Measurements from ENCODE around the gene GPR15.

Gene GPR15

DNA sequence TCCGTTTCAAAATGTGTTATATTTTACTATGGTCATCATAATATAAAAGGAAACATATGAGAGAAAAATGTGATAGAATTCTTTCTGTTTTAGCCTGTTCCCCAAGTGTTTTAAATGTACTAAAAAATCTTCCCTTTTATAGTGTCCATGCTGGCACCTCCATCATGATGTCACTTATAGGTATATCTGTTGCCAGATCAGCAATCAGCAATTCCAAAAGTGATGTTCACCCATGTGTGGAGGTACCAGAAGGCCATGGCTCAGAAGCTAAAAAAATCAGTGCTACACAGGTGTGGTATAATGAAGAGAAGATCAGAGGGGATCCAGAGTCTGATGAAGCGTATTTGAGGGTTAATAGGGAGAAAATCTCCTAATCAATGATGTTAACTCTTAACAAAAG lies 1.1 kb upstream of the GPR15 start:
- DNase-seq (ENCODE audit: low read depth): no peak

DNA sequence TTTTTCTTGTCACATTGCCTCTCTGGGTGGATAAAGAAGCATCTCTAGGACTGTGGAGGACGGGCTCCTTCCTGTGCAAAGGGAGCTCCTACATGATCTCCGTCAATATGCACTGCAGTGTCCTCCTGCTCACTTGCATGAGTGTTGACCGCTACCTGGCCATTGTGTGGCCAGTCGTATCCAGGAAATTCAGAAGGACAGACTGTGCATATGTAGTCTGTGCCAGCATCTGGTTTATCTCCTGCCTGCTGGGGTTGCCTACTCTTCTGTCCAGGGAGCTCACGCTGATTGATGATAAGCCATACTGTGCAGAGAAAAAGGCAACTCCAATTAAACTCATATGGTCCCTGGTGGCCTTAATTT lies 478 bp downstream of the GPR15 start:
- DNase-seq (ENCODE audit: low read depth): no peak

DNA sequence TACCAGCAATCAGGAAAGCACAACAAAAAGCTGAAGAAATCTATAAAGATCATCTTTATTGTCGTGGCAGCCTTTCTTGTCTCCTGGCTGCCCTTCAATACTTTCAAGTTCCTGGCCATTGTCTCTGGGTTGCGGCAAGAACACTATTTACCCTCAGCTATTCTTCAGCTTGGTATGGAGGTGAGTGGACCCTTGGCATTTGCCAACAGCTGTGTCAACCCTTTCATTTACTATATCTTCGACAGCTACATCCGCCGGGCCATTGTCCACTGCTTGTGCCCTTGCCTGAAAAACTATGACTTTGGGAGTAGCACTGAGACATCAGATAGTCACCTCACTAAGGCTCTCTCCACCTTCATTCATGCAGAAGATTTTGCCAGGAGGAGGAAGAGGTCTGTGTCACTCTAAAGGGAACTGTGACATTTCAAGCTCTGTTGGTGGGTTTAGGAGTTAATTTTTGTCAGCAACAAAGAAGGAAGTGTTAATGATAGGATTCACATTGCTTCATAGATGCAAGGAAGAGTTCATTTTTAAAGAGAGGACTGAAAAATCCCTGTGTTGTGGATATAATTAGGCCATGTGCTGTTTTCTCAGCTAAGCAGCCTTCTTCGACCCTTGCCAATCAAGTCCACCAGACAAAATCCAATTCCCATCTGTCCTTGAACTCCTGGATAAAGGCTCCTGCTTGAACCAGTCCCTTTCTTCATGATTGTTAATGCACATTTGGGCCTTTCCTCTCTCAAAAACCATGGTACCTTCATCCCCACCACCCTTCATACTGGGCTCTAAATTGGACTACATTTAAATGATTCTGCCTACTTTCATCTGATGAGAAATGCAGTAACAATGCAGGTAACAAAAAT lies 1.2 kb downstream of the GPR15 start:
- no peak for DNase-seq (ENCODE audit: low read depth)

DNA sequence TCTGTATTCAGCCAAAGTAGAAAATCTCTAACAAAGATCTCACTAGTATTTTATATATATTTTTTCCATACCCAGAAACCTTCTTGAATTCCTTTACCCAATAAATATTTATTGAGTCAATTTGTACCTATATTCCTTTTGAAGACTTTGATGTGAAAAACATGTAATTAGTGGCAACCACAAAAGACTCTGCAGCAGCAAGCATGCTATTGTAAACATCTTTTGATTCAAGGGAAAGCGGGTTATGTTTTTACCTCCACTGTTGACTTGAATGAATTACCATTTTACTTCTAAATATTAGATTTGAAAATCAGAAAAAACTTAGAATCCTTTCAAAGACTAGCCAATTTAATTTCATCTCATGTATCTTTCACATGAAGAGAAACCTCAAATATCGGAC lies 2.4 kb downstream of the GPR15 start:
- DNase-seq (ENCODE audit: low read depth): no peak

GRCh38 chr3:98534734-98535133 lies 3.0 kb downstream of the GPR15 start:
- no peak for DNase-seq (ENCODE audit: low read depth)

DNA sequence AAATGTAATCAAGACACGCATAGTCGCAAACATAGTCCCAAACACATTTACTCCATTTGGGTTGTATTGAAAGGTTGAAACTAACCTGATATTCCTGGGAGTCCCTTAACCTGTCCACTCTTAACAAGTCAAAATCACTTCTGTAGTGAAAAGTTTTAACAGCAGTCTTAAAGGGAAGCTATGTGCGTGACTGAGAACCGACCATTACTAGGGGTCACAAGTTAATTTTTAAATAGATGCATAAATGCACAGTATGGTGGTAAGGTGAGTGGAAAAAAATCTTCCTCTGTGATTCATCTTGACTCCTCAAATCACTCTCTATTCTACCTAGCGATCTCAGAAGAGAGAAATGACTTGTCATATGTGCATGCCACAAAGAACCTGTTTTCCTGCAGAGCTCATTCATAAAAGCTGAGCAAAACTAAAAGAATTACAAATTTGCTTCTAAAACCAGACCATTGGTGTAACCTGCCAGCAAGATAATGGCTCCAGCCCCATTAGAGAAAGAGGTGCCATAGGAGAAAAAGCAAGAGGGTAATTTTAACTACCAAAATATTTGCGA lies 4.8 kb downstream of the GPR15 start:
- DNase-seq (ENCODE audit: low read depth): no peak

DNA sequence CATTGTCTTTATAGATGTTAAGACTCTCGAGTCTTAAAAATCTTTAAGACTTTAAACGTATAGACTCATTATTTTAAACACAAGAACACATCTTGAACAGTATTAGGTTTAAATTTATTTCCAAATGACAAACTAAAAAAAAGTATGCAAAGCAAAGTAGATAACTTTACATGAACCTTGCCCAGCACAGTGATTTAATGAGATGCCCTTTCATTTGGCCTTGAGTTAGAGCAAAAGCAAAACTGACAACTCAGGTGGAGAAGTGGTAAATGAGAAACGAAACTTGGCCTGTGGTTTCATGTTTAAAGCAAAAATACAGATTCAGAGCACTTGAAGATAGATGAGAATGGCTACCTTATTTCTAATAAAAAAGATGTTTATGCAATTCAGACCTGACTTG lies 8.6 kb downstream of the GPR15 start:
- no peak for DNase-seq (ENCODE audit: low read depth)

DNA sequence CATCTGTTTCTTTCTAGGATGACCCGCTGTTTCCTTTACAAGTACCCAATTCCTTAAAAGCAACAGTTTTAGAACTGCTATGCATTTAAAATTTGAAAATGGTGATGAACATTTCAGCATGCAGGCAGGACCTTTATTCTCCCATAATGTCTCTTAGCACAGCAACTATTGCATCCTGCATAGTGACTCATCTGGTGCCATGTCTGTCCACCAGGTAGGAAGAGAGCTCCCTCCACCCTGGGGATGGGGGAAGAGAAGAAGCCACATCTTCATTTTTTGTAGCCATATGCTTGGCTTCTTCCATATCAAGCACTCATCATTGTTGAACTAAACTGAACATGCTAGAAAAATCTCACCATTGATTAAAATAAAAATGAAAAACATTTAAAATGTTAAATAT lies 9.9 kb downstream of the GPR15 start:
- no peak for DNase-seq (ENCODE audit: low read depth)

- DNase-seq (ENCODE audit: low read depth): no peak
These were observed 10.8 kb downstream of the GPR15 start for GRCh38 chr3:98542623-98543022.

GRCh38 chr3:98545940-98546339 lies 14.2 kb downstream of the GPR15 start:
- no peak for DNase-seq (ENCODE audit: low read depth)

DNA sequence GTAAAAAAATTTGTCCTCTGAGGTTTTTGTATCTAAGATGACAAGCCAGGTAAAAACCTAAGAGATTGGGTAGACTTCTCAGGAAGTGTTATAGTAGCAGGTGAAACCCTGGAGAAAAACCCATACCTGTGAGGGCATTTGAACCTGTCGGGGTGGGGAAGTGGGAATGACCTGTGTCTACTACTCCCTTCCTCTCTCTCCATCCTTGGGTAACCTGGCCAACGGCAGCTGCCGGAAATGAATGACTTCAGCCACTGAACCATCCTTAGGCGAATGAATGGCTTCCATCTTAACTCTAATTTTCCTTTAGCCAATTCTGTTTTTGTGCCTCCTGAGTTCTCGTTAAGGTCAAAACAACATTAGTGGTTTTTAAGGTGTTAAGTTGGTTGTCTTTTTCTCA lies 16.8 kb downstream of the GPR15 start:
- no peak for DNase-seq (ENCODE audit: low read depth)

- DNase-seq (ENCODE audit: low read depth): no peak
These were observed 19.1 kb downstream of the GPR15 start for GRCh38 chr3:98550833-98551232.

DNA sequence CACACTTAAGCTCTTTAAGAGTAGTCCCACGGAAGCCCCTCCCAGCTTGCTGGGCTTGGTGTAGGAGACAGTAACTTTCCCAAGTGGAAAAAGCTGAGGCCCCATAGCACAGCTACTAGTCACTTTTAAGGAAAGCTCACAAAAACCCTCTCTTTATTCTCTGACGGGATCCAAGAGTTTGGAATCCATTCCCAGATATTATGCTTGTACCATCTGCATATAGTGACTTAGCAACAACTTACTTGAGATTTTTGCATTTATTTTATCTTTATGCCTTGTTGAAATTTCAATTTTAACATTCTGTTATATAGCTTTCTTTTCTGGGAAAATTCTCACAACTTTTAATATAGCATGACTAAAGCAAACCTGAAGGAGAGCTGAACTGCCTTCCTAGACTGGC lies 19.5 kb downstream of the GPR15 start:
- no peak for DNase-seq (ENCODE audit: low read depth)

DNA sequence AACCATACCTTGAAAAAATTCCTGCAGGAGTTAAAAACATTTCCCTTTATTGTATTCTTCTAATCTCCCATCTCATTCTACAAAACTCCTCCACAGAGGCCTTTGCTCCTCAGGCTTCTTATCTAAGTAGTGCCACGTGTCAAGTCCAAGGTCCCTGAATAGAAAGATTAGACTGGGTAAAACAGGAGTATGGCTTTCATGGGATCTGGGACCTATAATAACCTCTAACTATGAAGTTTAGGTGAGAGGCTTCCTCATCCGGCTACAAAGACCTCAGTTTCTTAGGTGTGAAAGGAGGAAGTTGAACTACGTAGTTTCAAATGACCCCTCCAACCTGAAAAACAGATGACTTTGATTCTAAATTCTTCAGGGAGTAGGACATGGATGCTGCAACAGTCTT lies 20.0 kb downstream of the GPR15 start:
- DNase-seq (ENCODE audit: low read depth): no peak

GRCh38 chr3:98552232-98553020 lies 20.6 kb downstream of the GPR15 start:
- DNase-seq (ENCODE audit: low read depth): no peak

DNA sequence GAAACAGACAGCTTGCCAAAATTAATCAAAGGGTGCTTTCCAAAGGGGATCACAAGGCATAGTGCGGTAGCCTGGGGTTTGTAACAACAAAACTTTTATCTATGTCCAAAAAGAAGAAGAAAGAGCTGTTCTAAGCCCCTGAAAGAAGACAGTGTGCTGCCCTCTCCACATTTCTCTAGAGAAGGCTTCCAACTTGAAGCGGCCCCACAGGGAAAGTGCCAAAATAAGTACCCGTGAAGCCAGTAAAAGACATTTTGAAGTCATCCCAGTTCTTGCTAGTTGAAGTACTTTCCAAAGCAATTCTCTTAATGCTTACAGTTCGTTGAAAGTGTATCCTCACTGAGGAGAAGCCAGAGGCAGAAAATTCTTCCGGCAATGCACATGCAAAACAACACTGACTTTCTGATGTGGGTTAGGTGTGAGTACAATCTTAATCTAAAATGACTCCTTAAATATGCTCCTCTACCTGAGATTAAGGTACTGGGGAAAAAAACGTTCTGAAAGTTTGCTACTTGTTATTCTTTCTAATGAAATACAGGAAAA lies 21.3 kb downstream of the GPR15 start:
- DNase-seq (ENCODE audit: low read depth): no peak

DNA sequence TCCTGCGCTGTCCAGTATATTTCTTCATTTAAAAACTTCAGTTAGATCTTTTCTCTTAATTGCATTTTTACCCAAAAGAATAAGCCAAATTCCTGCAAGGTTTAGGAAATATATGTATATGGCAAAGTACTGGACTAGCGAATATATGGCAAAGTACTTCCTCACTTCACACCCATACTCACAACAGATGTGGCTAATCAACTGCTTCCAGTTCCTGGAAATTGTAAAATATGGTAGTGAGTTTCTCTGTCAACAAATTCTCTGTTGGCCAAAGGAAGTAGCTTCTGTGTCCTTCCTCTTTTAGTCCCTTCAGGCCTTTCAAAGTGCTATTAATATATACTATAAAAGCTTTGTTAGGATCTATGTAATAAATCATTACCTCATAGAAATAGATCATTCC lies 22.0 kb downstream of the GPR15 start:
- no peak for DNase-seq (ENCODE audit: low read depth)

GRCh38 chr3:98554580-98554979 lies 22.8 kb downstream of the GPR15 start:
- no peak for DNase-seq (ENCODE audit: low read depth)

- no peak for DNase-seq (ENCODE audit: low read depth)
These were observed 23.2 kb downstream of the GPR15 start for GRCh38 chr3:98555025-98555379.

DNA sequence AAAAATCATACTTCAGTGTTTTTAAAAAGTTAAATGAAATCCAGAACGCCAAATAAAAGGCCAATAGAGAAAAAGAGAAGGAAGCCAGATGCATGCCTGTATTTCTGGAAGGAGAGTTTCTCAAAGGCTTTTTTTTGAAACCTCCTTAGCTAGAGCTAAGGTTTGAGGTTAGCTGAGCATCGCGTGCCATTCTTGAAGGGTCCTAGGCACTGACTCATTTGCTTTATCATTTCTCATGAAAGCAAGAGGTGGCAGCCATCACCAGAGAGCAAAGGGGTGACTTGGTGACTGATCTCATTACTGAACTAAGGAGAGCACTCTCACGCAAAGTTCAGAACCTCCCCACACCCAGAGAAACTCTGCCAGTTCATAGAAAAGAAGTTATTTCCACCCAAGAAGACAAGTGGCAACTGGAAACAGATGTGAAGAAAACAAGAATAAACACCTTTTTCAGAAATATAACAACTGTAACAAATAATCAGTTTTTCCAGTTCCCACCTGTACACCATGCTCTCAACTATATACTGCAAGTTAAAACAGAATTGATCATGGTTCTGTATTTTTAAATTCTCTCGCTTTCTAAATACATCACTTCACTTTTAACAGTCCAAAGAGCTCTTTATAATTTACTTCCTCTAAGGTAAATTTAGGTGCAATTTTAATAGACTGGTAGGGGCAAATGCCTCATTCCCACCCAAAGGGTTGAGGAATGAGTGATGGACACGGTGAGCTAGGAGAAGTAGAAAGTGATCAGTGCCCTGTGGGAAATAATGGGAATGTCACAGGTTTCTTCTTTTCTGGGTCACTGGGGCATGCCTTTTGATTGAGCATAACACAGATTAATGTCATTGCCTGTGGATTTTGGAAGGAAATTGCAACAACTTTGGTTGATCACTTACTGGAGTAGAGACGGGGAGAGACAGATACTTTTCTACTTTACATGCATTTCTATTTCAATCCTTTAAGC lies 24.7 kb downstream of the GPR15 start:
- peak; percentile 44 for DNase-seq (ENCODE audit: low read depth)

DNA sequence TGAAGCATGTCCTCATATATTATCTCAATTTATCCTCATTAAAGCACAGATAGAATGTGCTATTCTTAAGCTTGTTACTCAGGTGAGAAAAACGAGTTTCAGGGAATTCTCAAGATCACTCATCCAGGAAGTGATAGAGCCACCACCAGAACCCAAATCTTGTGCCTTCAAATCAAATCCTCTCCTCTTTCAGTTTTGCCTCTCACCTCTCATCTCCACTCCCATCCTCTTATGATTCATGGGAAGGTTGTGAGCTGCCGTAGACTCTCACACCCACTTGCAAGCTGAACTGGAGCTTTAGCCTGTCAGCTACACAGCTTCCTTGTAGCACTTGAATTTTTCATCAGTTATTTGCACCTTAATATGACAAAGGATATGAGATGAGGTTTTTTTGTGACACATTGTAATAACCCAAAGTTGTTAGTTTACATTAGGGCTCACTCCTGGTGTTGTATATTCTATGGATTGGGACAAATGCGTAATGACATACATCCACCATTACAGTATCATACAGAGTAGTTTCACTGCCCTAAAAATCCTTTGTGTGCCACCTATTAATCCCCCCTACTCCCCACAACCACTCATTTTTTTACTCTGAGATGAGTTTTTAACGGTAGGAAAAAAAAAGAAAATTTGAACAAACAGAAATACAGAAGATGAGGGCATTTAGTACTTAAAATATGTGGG lies 25.7 kb downstream of the GPR15 start:
- DNase-seq (ENCODE audit: low read depth): no peak

Data from stimulated activated CD8-positive, alpha-beta memory T cell treated with anti-CD3 and anti-CD28 coated beads, Interleukin-7, amount 100 ng/mL, for 24 hours (primary cell).